Measurements from ENCODE around the gene NRXN3.

NRXN3 gene

DNA sequence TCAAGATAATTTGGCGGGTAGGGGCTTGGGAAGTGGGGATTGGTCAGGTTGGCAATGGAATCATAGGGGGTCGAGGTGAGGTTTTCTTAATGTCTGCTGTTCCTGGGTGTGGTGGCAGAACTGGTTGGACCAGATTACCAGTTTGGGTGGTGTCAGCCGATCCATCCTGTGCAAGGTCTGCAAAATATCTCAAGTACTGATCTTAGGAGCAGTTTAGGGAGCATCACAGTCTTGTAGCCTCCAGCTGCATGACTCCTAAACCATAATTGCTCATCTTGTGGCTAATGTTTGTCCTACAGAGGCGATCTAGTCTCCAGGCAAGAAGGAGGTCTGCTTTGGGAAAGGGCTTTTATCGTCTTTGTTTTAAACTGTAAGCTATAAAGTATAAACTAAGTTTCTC is 1172.8 kb downstream of the NRXN3 start:
- H3K27ac Mint-ChIP-seq, result no peak overlapping the region
- H3K9me3 Mint-ChIP-seq, result no peaks in the 10 kb centered on the region
- no peaks in the 10 kb centered on the region for H3K36me3 Mint-ChIP-seq
- H3K27me3 Mint-ChIP-seq, result no peaks in the 10 kb centered on the region
- no peak overlapping the region for H3K4me3 Mint-ChIP-seq
- H3K4me1 Mint-ChIP-seq, result no peaks in the 10 kb centered on the region

DNA sequence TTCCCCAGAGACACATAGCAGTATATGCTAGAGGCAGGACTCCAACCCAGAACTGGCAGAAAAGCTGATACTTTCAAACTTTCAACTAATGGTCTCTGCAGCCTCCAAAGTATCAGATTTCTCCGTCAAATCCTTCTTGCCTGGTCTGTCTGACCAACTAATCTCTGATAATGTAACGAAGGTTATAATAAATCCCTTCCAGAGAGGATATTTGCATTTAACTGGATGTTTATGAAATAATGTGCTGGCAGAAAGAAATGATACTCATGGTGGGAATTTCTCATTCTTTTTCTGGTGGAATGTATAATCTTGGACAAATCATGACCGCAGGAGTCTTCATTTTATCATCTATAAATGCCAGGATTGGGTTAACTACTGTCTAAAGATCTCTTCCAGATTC is 1180.8 kb downstream of the NRXN3 start:
- no peak overlapping the region for H3K4me3 Mint-ChIP-seq
- H3K27ac Mint-ChIP-seq, result no peak overlapping the region
- H3K36me3 Mint-ChIP-seq, result no peaks in the 10 kb centered on the region
- H3K27me3 Mint-ChIP-seq, result no peaks in the 10 kb centered on the region
- H3K9me3 Mint-ChIP-seq, result no peaks in the 10 kb centered on the region
- H3K4me1 Mint-ChIP-seq, result no peaks in the 10 kb centered on the region

DNA sequence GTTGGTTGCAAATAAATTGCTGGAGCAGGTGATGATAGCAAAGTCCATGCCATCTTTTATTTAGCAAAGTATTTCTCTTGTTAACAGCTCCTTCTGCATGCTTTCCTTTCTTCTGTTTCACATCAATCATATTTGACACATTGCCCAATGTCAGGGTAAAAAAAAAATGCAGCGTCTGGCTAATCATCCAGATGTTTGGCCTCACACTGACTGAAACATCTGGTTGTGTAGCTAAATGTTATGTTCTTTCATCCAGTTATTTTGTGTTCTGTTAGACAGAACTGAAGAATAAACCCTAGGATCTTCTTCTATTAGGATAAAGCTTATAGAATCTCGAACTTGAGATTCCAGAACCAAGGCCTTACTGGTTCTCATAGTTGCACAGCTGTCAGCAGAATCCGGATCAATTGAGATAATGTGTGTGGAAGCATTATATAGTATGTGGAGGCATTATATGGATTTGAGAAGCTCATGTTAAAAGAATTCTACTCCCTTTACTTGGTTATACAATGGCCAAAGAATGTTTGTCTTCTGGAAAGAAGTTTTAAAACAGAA is 1182.0 kb downstream of the NRXN3 start:
- H3K36me3 Mint-ChIP-seq, result no peaks in the 10 kb centered on the region

DNA sequence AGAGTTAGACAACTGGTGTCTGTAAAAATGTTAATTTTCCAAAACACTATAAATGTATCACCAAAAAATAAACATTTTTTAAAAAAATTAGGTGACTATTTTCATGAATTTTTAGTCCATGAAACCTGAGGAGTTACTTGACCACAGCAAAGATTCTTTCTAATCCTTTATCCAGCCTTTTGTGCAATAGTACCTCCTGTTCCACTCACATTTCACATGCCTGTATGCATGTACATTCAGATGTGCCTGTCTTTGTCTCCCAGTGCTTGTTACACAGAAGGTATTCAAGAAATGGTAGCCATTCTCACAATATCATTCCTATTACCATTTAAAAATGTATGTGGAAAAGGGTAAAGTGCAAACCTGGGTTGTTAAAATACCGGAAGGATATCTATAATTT is 1184.2 kb downstream of the NRXN3 start:
- no peak overlapping the region for H3K27ac Mint-ChIP-seq
- H3K4me3 Mint-ChIP-seq, result no peak overlapping the region
- no peaks in the 10 kb centered on the region for H3K27me3 Mint-ChIP-seq
- H3K4me1 Mint-ChIP-seq, result no peaks in the 10 kb centered on the region
- no peaks in the 10 kb centered on the region for H3K9me3 Mint-ChIP-seq
- no peaks in the 10 kb centered on the region for H3K36me3 Mint-ChIP-seq

More for the DNA sequence above, 1182.0 kb downstream of the NRXN3 start:
- Mint-ChIP-seq H3K27ac (no peak overlapping the region), H3K27me3 (no peaks in the 10 kb centered on the region), H3K4me3 (no peak overlapping the region), H3K4me1 (no peaks in the 10 kb centered on the region), H3K9me3 (no peaks in the 10 kb centered on the region)

DNA sequence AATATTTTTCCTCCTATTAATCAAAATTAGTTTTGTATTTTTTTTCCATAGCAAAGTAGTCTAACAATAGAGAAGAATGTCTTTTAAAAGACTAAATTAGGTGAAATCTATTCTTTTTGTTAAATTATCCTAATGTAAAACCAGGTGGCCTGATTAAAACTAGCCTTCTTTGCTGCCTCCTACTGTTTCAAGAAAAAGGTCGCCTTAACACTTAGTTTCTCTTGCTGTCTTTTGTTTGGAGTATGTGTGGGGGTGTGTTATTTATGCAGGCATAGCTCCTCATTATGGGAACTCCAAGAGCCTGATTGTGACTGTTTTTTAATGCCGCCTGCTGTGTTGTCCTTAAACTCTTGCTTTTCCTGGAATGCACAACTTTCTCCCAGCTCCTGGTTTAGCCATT is 1185.9 kb downstream of the NRXN3 start:
- Mint-ChIP-seq H3K27ac (no peak overlapping the region), H3K4me3 (no peak overlapping the region), H3K4me1 (no peaks in the 10 kb centered on the region), H3K36me3 (no peaks in the 10 kb centered on the region), H3K9me3 (no peaks in the 10 kb centered on the region), H3K27me3 (no peaks in the 10 kb centered on the region)

DNA sequence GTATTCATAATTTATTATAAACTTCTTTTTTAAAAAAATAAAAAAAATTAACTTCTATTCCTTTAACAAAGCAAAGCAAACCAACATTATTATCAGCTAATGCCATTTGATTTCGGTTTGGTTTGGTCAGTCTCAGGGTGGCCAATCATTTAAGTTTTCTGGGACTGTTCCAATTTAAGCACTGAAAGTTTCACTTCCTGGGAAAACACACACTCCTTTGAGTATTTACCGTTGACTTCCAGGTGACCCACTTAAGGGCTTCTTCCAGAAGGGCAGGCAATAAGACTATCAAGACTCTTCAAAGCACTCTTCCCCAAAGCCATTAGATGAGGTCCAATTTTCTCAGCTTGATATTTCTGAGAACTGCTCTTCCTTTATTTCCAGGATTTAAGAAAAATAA is 1187.1 kb downstream of the NRXN3 start:
- H3K36me3 Mint-ChIP-seq, result no peaks in the 10 kb centered on the region
- H3K27me3 Mint-ChIP-seq, result no peaks in the 10 kb centered on the region
- no peak overlapping the region for H3K4me3 Mint-ChIP-seq
- no peaks in the 10 kb centered on the region for H3K9me3 Mint-ChIP-seq
- no peaks in the 10 kb centered on the region for H3K4me1 Mint-ChIP-seq
- no peak overlapping the region for H3K27ac Mint-ChIP-seq

DNA sequence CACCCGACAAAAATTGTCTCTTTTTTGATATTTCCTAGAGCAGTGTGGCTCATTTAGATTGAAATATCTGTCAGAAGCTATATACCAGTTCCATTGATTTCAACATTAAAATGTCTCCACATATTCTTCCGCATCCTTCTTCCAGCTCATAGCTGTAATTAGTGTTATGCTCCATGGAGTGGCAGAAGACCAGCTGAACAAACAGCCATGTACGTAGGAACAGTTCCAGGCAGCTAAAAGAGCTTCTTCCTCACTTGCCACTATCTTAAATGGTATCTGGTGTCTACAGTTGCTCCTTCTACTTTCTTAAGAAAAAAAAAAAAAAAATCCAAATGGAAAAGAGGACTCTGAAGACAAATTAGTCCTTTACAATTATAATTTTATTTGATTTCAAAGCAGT is 1193.1 kb downstream of the NRXN3 start:
- H3K4me1 Mint-ChIP-seq, result no peaks in the 10 kb centered on the region
- H3K36me3 Mint-ChIP-seq, result no peaks in the 10 kb centered on the region
- H3K9me3 Mint-ChIP-seq, result peaks cover 13% of the 10 kb centered on the region
- H3K27ac Mint-ChIP-seq, result no peak overlapping the region
- H3K27me3 Mint-ChIP-seq, result no peaks in the 10 kb centered on the region
- H3K4me3 Mint-ChIP-seq, result no peak overlapping the region

DNA sequence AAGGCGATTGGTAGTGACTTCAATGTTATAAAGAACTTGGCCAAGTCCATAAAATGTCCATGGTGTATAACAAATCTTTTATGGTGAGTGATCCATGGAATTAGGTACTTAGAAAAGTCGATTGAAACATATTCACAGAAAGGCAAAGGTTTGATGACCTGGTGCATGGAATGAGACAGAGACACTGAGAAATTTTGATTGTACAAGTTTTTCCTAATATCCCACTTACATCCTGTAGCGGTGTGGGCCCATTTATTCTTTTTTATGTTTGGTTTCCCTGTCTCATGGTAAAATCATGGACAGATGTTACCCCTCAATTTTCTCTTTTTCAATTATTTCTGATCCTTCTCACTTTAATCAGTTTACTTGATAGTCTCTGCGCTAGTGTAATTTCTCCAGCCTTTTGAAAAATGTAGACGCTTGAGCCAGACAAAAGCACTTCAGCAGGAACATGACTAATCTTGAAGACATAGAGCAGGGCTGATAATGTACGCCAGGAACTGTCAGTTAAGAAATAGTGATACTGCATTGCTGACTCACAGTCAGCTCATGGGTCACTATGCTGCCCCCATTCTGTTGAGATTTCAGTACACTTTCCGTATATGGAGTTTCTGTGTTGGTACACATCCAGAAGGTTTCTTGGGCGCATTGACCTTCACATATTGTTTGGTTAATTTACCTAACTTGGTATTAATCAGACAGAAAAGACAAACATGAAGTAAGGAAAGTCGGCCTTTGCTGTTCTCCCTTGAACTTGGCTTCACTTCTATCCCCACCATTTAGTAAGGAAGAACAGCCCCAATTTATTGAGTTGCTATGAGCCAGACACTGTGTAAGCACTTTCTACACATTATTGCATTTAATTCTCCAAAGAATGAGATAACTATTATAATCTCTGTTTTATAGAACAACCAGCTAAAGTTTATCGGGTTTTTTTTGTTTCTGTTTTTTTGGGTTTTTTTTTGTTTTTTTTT is 1199.5 kb downstream of the NRXN3 start:
- H3K9me3 Mint-ChIP-seq, result peaks cover 10% of the 10 kb centered on the region
- no peak overlapping the region for H3K4me3 Mint-ChIP-seq
- no peaks in the 10 kb centered on the region for H3K36me3 Mint-ChIP-seq
- no peaks in the 10 kb centered on the region for H3K27me3 Mint-ChIP-seq
- H3K27ac Mint-ChIP-seq, result no peak overlapping the region
- no peaks in the 10 kb centered on the region for H3K4me1 Mint-ChIP-seq

DNA sequence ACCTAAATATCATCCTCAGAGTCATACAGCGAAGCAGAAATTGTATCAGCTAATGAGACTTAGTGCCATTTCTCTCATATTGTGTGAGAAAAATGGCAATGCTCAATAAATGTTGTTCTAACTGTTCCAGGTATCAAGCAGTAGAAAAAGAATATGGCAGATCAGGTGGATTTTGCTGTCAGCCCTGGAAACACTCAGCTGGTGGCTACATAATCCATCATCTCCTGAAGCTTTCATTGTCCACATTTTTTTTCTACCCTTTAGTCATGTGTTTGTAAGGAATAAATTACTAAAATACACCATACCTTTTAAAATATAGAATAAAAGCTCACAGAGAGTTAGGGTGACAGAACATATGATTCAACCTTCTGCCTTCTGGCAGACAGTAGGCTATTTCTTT is 1200.8 kb downstream of the NRXN3 start:
- H3K9me3 Mint-ChIP-seq, result peaks cover 17% of the 10 kb centered on the region
- no peaks in the 10 kb centered on the region for H3K4me1 Mint-ChIP-seq

DNA sequence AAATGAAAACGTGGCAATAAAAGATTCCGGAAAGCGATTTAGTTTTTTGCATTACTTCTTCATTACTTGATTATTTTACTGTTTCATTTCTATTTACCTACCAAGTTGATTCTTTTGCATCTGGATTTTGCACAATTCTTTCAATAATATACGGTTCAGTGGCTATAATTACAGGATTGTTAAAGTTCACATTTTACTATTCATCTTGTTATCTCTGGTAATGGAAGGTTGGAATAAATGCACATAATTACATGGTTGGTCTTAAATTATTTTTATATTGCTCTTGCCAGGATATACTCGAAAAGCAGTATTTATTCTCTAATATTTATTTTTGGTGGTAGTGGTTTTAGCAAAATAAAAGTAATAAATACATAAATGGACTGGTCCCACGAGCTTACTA is 1203.3 kb downstream of the NRXN3 start:
- no peaks in the 10 kb centered on the region for H3K36me3 Mint-ChIP-seq
- no peaks in the 10 kb centered on the region for H3K4me1 Mint-ChIP-seq
- H3K27me3 Mint-ChIP-seq, result no peaks in the 10 kb centered on the region
- H3K9me3 Mint-ChIP-seq, result peaks cover 12% of the 10 kb centered on the region
- H3K4me3 Mint-ChIP-seq, result no peak overlapping the region
- no peak overlapping the region for H3K27ac Mint-ChIP-seq

More for the DNA sequence above, 1200.8 kb downstream of the NRXN3 start:
- Mint-ChIP-seq H3K4me3 (no peak overlapping the region), H3K27me3 (no peaks in the 10 kb centered on the region), H3K27ac (no peak overlapping the region), H3K36me3 (no peaks in the 10 kb centered on the region)

DNA sequence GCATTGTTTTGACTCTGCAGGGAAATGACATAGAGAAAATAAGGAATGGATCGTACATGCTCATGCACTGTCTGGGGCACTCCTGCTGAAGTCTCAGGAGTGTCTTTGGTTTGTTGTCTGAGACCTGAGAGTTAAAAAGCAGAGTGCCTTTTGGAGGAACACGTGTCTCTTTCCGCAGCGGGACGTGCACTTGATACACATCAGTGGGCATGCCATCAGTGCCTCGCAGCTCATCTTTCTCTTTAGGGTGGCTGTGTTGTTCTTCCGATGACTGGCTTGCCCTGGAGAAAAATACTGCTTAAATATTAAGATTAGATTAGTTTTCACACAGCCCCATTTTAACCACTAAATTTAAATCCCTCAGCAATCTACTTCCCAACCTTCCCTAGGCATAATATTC is 1205.2 kb downstream of the NRXN3 start:
- H3K27me3 Mint-ChIP-seq, result no peaks in the 10 kb centered on the region

DNA sequence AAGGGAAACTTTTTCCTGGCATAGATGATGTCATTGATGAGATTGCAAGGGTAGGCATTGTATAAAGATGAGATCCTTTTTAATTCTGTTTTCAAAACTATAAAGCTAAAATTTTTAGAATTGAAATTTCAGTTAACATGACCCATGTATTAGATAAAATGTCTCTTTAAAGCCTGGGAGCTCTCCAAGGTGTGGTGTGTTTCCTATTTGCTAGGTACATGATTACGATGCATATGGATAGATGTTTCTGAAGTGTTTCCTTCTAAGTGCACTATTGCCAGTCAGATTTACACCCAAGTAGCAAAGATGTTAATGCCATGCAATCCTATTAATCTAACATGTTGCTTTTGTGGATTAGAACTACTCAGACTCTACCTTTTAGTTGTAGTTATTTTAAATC is 1206.4 kb downstream of the NRXN3 start:
- no peak overlapping the region for H3K27ac Mint-ChIP-seq
- no peaks in the 10 kb centered on the region for H3K36me3 Mint-ChIP-seq
- H3K9me3 Mint-ChIP-seq, result peaks cover 12% of the 10 kb centered on the region
- no peaks in the 10 kb centered on the region for H3K27me3 Mint-ChIP-seq
- no peaks in the 10 kb centered on the region for H3K4me1 Mint-ChIP-seq
- H3K4me3 Mint-ChIP-seq, result no peak overlapping the region

More for the DNA sequence above, 1205.2 kb downstream of the NRXN3 start:
- H3K4me3 Mint-ChIP-seq, result no peak overlapping the region
- H3K4me1 Mint-ChIP-seq, result no peaks in the 10 kb centered on the region
- no peaks in the 10 kb centered on the region for H3K36me3 Mint-ChIP-seq
- peaks cover 12% of the 10 kb centered on the region for H3K9me3 Mint-ChIP-seq
- no peak overlapping the region for H3K27ac Mint-ChIP-seq

DNA sequence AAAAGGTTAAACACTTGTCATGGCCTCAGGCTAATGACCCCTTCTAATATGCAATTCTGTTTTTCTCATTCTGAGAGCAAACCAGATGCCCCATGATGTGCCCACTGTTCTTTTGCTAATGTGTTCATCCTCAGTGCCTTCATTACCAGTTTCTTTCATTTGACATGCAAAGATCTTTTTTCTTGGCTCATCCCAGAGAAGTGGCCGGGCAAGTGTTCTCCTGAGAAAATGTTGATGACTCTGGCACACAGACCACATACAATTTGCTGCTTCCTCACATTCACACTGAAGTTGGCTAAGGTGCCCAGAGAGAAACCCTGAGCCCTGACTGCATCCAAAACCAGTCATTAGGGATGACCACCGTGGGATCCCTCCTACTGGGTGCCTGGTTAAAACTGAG is 1207.8 kb downstream of the NRXN3 start:
- H3K9me3 Mint-ChIP-seq, result peaks cover 12% of the 10 kb centered on the region
- no peak overlapping the region for H3K27ac Mint-ChIP-seq
- no peaks in the 10 kb centered on the region for H3K4me1 Mint-ChIP-seq
- H3K36me3 Mint-ChIP-seq, result no peaks in the 10 kb centered on the region
- H3K4me3 Mint-ChIP-seq, result no peak overlapping the region
- no peaks in the 10 kb centered on the region for H3K27me3 Mint-ChIP-seq

DNA sequence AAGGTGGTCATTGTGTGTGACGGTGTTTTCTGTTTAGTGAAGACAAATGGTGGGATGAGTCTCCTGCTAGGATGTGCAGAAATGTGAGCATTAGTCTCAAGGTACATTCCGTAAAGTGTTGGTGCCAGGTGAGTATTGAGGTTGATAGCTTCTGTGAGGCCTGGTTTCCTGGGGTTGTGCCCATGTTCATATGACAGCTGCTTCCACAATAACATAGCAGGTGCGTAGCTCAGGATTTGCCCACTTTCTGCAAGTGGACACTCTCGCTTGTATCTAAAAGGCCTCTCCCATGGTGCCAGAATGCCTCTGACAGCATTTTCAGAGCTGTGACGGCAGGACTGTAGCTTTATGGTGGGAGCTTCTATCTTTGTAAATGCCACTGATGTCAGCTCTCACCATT is 1209.1 kb downstream of the NRXN3 start:
- H3K4me1 Mint-ChIP-seq, result no peaks in the 10 kb centered on the region
- no peaks in the 10 kb centered on the region for H3K27me3 Mint-ChIP-seq
- peaks cover 12% of the 10 kb centered on the region for H3K9me3 Mint-ChIP-seq
- H3K4me3 Mint-ChIP-seq, result no peak overlapping the region
- no peaks in the 10 kb centered on the region for H3K36me3 Mint-ChIP-seq
- no peak overlapping the region for H3K27ac Mint-ChIP-seq

DNA sequence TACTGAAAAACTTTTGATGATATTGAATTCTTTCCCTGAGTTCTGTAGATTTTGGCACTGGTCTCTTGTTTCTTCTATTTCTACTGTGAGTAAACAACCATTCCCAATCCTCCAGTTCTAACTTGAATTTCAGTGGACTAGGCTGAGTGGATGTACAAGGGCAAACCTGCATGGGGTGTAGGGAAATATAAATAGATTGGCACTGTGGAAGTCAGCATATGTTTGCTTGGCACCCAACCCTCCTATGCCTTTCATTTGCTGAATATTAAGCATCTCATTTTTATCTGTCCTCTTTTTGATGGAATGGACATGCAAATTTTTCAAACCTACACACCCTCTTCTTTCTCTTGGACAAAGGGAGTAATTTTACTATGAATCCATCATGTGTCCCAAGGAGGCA is 1212.9 kb downstream of the NRXN3 start:
- Mint-ChIP-seq H3K27me3 (no peaks in the 10 kb centered on the region), H3K4me1 (no peaks in the 10 kb centered on the region), H3K4me3 (no peak overlapping the region), H3K9me3 (no peaks in the 10 kb centered on the region), H3K27ac (no peak overlapping the region), H3K36me3 (no peaks in the 10 kb centered on the region)

DNA sequence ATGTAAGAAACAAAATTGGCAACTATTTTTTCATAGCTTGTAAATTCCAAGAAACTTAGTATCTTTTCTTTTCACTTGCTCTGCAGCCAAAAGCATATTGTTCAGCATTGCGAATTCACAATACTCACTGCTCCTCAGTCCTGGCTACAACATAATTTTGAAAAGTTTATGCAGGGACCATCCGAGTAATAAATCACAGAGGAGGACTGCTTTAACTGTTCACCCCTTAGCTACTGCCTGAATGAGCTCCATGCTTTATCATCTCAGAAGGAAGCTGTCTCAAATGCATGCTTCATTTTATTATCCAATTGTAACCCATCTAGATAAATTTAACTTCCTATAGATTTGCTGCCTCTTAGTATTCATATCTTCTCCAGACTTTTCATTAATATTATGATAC is 1213.3 kb downstream of the NRXN3 start:
- no peaks in the 10 kb centered on the region for H3K4me1 Mint-ChIP-seq
- H3K27ac Mint-ChIP-seq, result no peak overlapping the region
- H3K36me3 Mint-ChIP-seq, result no peaks in the 10 kb centered on the region
- H3K4me3 Mint-ChIP-seq, result no peak overlapping the region
- H3K9me3 Mint-ChIP-seq, result no peaks in the 10 kb centered on the region
- no peaks in the 10 kb centered on the region for H3K27me3 Mint-ChIP-seq

Data from activated naive CD4-positive, alpha-beta T cell treated with anti-CD3 and anti-CD28 coated beads, Interleukin-2, amount 50 U/mL, for 24 hours (primary cell).